Measurements from ENCODE around the gene YLPM1.

YLPM1 gene

GRCh38 chr14:74879427-74880182 is 116.5 kb downstream of the YLPM1 start:
- DNase-seq (ENCODE audit: low read depth), result no peak
- TF ChIP-seq, protein P1, sequence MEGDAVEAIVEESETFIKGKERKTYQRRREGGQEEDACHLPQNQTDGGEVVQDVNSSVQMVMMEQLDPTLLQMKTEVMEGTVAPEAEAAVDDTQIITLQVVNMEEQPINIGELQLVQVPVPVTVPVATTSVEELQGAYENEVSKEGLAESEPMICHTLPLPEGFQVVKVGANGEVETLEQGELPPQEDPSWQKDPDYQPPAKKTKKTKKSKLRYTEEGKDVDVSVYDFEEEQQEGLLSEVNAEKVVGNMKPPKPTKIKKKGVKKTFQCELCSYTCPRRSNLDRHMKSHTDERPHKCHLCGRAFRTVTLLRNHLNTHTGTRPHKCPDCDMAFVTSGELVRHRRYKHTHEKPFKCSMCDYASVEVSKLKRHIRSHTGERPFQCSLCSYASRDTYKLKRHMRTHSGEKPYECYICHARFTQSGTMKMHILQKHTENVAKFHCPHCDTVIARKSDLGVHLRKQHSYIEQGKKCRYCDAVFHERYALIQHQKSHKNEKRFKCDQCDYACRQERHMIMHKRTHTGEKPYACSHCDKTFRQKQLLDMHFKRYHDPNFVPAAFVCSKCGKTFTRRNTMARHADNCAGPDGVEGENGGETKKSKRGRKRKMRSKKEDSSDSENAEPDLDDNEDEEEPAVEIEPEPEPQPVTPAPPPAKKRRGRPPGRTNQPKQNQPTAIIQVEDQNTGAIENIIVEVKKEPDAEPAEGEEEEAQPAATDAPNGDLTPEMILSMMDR (conservative IDR thresholded peaks at IDR 0.05; ENCODE audit: low read depth, low read length), result no peak
- H3K4me3 ChIP-seq (ENCODE audit: low read length), result no peak overlapping the region

DNA sequence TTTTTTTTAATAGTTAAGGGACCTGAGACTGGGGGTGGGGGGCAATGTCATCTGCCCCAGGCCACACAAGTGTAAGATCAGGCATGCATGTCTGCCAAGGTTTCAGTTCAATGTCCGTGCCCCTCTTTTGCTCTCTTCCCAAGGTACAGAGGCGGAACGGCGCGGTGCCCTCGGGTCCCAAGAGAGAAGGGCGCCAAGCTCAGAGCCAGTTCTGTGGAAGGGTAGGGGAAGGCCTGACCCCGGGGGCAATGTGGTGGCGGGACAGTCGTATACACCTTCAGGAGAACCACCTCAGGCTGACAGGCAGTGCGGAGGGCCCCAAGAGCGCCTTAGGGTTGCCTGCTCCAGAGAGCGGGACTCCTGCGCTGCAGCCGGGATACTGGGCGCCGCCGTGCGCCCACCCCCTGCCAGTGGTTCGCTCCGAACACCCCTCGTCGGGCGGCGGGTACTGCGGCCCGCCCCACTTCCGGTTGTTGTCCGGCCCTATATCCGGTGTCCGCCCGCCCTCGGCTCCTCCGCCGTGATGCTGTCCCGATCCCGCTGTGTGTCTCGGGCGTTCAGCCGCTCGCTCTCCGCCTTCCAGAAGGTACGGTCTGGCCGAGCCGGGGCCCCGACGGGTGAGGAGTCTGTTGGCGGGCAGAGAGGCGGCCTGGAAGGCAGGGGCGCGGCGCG is 118.5 kb downstream of the YLPM1 start, which contains the start of gene DLST:
Gene DLST (plus strand): TSS at position 486 of the 672 bp plus-strand sequence. CDS start 38 bp downstream, at position 524.
- H3K4me3 ChIP-seq (ENCODE audit: low read length), result peak within 1 kb of the TSS; percentile 85
- TF ChIP-seq, protein P1 (conservative IDR thresholded peaks at IDR 0.05; ENCODE audit: low read depth, low read length), result no peak
- DNase-seq (ENCODE audit: low read depth), result peak; percentile 66

DNA sequence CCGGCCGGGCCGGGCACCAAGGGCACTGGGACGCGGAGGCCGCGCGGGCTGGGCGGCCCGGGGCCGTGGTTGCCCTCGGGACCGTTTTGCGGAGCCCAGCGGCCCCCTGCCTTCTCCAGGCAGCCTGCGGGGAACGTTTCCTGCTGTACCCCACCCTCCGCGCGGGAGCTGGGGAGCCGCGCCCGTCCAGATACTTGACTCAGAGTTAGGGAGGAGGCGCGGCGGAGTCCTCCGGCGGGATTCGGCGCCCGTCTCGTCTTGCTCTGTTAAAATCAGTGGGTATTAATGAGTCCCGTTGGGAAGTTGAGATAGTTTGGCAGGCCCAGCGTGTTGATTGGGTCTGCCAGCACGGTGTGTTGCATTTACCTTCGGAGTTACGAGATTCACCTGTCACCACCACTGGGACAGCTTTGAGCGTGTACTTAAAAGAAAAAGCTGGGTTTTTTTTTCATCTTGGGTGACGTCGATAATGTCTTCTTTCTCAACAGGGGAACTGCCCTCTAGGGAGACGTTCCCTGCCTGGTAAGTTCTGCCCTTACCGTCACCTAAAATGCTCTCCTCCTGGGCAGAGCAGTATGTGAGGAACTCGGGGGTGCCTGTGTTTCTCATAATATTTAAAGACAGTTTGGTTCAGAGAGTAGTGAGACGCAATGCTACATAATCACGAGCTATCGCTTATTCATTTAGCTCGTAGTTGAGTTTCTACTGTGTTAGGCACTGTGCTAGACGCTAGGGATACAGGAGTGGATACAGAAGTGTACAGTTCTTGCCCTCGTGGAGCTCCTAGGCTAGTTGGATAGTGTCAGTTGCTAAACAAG is 119.2 kb downstream of the YLPM1 start:
- TF ChIP-seq, protein P1 (conservative IDR thresholded peaks at IDR 0.05; ENCODE audit: low read depth, low read length), result no peak
- peak overlapping the region; percentile 85 for H3K4me3 ChIP-seq (ENCODE audit: low read length)
- no peak for DNase-seq (ENCODE audit: low read depth)
